Endothelial cell of umbilical vein (primary cell): ENCODE results near the gene ZNF850. TPM values are rescaled to one million over a fixed set of nuclear protein-coding genes. Genes with fewer than 3 reads are reported as not detected.

Experiments used
- Bru-seq: library from RNA; stranded (reverse); fragments of 400-500 nt; gene quantifications from one replicate; lab custom pipeline; 2021; lab: Mats Ljungman, UMichigan
- BruChase-seq, 2 experiments: library from RNA; stranded (reverse); fragments of 400-500 nt; gene quantifications; one replicate each; lab custom pipeline; 2021; lab: Mats Ljungman, UMichigan
- BruUV-seq: library from RNA; stranded (reverse); fragments of 400-500 nt; replicated peaks from 2 replicates; lab custom pipeline; 2021; lab: Mats Ljungman, UMichigan
- CTCF ChIA-PET: fragments of 300-600, 350-600 bp; sonication (Branson Sonifier 250); formaldehyde crosslinking; loops from one replicate; lab custom pipeline; 2021; ENCODE audit warnings: antibody characterized with exemption, inconsistent platforms; lab: Charles Lee
- POLR2A ChIA-PET: fragments of 300-600, 350-600 bp; sonication (Branson Sonifier 250); formaldehyde crosslinking; loops from one replicate; lab custom pipeline; 2021; ENCODE audit warnings: antibody characterized with exemption, inconsistent platforms; lab: Charles Lee
- DNase-seq: peaks from one replicate; pipeline ENCODE4 v3.0.0-alpha.2; 2011; ENCODE audit warnings: low read depth, low spot score
- FAIRE-seq: peaks from 2 replicates; lab custom pipeline; 2011; peaks lifted over from hg19 to GRCh38; lab: Jason Lieb, UNC
- H2AFZ ChIP-seq: 2 replicates; pipeline ENCODE4 v1.6.0; 2012; ENCODE audit warnings: low read depth, low read length, control low read depth, inconsistent platforms
- H3K27ac ChIP-seq: 2 replicates; pipeline ENCODE4 v1.5.1; 2011; ENCODE audit warnings: low read depth, mild to moderate bottlenecking, control low read depth, low read length, moderate library complexity; ENCODE audit not compliant: insufficient read depth
- H3K27me3 ChIP-seq, 2 experiments: 2 replicates each; pipeline versions ENCODE4 v1.6.0 to v1.6.1; 2011; ENCODE audit warnings: low read length in 2 of 2, mixed read lengths in 1 of 2; ENCODE audit not compliant: control insufficient read depth in 2 of 2, insufficient read depth in 2 of 2
- H3K36me3 ChIP-seq, 2 experiments: 2 replicates in 1 of 2; 3 replicates in 1 of 2; pipeline ENCODE4 v1.5.1; 2011; ENCODE audit warnings: low read length in 2 of 2, mild to moderate bottlenecking in 1 of 2, moderate library complexity in 1 of 2; ENCODE audit not compliant: control insufficient read depth in 2 of 2, insufficient read depth in 2 of 2; ENCODE audit errors: extremely low read depth in 1 of 2
- H3K4me1 ChIP-seq: 3 replicates; pipeline ENCODE4 v1.5.1; 2011; ENCODE audit warnings: mild to moderate bottlenecking, low read length; ENCODE audit not compliant: control insufficient read depth, insufficient read depth; ENCODE audit errors: extremely low read depth
- H3K4me2 ChIP-seq: 2 replicates; pipeline ENCODE4 v1.6.1; 2011; ENCODE audit warnings: low read length, control low read depth, mixed read lengths; ENCODE audit not compliant: insufficient read depth
- H3K4me3 ChIP-seq, 3 experiments: fragments of 200-600 bp in 1 of 3; sonication (generic), shearing (Covaris generic) in 1 of 3; replicated peaks in 1 of 3; 2 replicates each; pipeline ENCODE4 v1.5.1; 2011 to 2016; ENCODE audit warnings: control low read depth in 3 of 3, low read length in 3 of 3, mild to moderate bottlenecking in 2 of 3, inconsistent platforms in 1 of 3, low read depth in 1 of 3, moderate library complexity in 1 of 3; ENCODE audit not compliant: insufficient read depth in 1 of 3
- H3K79me2 ChIP-seq: 2 replicates; pipeline ENCODE4 v1.6.0; 2012; ENCODE audit warnings: low read length, inconsistent platforms; ENCODE audit not compliant: control insufficient read depth, insufficient read depth
- H3K9ac ChIP-seq: replicated peaks from 2 replicates; pipeline ENCODE3; 2011; ENCODE audit warnings: low read length, control low read depth; ENCODE audit not compliant: insufficient read depth; ENCODE audit errors: extremely low read depth
- H3K9me1 ChIP-seq: replicated peaks from 3 replicates; pipeline ENCODE4 v1.6.0; 2011; ENCODE audit warnings: mild to moderate bottlenecking, low read length; ENCODE audit not compliant: control insufficient read depth, insufficient read depth; ENCODE audit errors: extremely low read depth
- H3K9me3 ChIP-seq: replicated peaks from 2 replicates; pipeline ENCODE4 v1.5.1; 2012; ENCODE audit warnings: low read length, inconsistent platforms; ENCODE audit not compliant: control insufficient read depth, insufficient read depth
- H4K20me1 ChIP-seq: replicated peaks from 2 replicates; pipeline ENCODE3; 2011; ENCODE audit warnings: mild to moderate bottlenecking, low read length; ENCODE audit not compliant: control insufficient read depth, insufficient read depth; ENCODE audit errors: extremely low read depth
- CTCF ChIP-seq, 2 donors: IDR thresholded peaks; 1 replicate in 1 of 2; 2 replicates in 1 of 2; pipeline ENCODE4 v1.5.1; 2011; ENCODE audit warnings: low read length in 2 of 2, mild to moderate bottlenecking in 2 of 2, moderate library complexity in 2 of 2, control low read depth in 1 of 2, inconsistent platforms in 1 of 2, low read depth in 1 of 2; ENCODE audit not compliant: insufficient read depth in 1 of 2; ENCODE audit errors: extremely low read depth in 1 of 2
- GATA2 ChIP-seq: IDR thresholded peaks from 2 replicates; pipeline ENCODE4 v1.7.0; 2011; ENCODE audit warnings: low read depth, mild to moderate bottlenecking, moderate library complexity, mixed read lengths, low read length; ENCODE audit not compliant: insufficient read length, insufficient read depth
- MAX ChIP-seq: IDR thresholded peaks from 2 replicates; pipeline ENCODE4 v1.6.1; 2011; ENCODE audit not compliant: insufficient read depth, insufficient read length
- POLR2AphosphoS5 ChIP-seq: IDR thresholded peaks from 2 replicates; pipeline ENCODE4 v1.6.1; 2012; ENCODE audit warnings: low read depth, mild to moderate bottlenecking, control low read depth, low read length, moderate library complexity; ENCODE audit not compliant: insufficient read depth
- dilution Hi-C: fragments of 300-500 bp; cut with MboI; formaldehyde crosslinking; loops from one replicate; pipeline ENCODE4 v1.15.0; 2019; ENCODE audit warnings: low sequenced_read_pairs; ENCODE audit not compliant: extremely low pct_ligation_motif_present
- intact Hi-C: fragments of 100-400 bp; cut with micrococcal nuclease; formaldehyde crosslinking; loops from one replicate; pipeline ENCODE4 v1.10.0; 2022
- long read RNA-seq: library from polyadenylated mRNA; stranded (forward); transcript quantifications from one replicate; pipeline ENCODE4 v2.0.0, GENCODE V29; 2021
- polyA minus RNA-seq, 3 experiments: library from RNA; depleted of rRNA, polyadenylated mRNA; stranded (reverse); fragments of >200 nt; gene quantifications; 1 replicate in 1 of 3; 2 replicates in 2 of 3; pipeline ENCODE4 v1.2.3, GENCODE V29; 2011
- polyA plus RNA-seq, 4 experiments: library from polyadenylated mRNA; depleted of rRNA in 3 of 4; stranded (reverse) in 3 of 4; unstranded in 1 of 4; fragments of >200 nt; gene quantifications; 2 replicates each; pipeline versions ENCODE4 v1.2.1 to v1.2.3, GENCODE V29; 2011 to 2012; ENCODE audit warnings: missing spikeins in 1 of 4
- total RNA-seq: library from RNA; stranded (reverse); gene quantifications from 2 replicates; pipeline ENCODE4 v1.2.3, GENCODE V29; 2021

The ZNF850 gene
- total RNA-seq (3.6 and 4.5 TPM in 2 replicates), polyA plus RNA-seq (0.84 and 0.98 TPM in 2 replicates), polyA minus RNA-seq (4.6 and 5.8 TPM in 2 replicates), Bru-seq, nascent RNA (percentile 53 among the genes with signal in this experiment), BruChase-seq, experiment 1, labeled RNA remaining after a 6-hour chase (percentile 44 among the genes with signal in this experiment), BruChase-seq, experiment 2, labeled RNA remaining after a 2-hour chase (percentile 45 among the genes with signal in this experiment)
- 1.0 and 1.4 TPM in 2 replicates for polyA plus RNA-seq (2011; cell fraction: cytosol; rRNA removed)
- 2.0 and 3.1 TPM in 2 replicates for polyA plus RNA-seq (2011; cell fraction: nucleus; rRNA removed)
- 0.82 and 0.92 TPM in 2 replicates for polyA plus RNA-seq (2012)
- not detected for polyA minus RNA-seq (2011; cell fraction: cytosol; rRNA and poly(A)+ RNA removed)
- polyA minus RNA-seq (2011; cell fraction: nucleus; rRNA and poly(A)+ RNA removed): 3.7 and 3.9 TPM in 2 replicates
- long read RNA-seq: 0 reads

DNA sequence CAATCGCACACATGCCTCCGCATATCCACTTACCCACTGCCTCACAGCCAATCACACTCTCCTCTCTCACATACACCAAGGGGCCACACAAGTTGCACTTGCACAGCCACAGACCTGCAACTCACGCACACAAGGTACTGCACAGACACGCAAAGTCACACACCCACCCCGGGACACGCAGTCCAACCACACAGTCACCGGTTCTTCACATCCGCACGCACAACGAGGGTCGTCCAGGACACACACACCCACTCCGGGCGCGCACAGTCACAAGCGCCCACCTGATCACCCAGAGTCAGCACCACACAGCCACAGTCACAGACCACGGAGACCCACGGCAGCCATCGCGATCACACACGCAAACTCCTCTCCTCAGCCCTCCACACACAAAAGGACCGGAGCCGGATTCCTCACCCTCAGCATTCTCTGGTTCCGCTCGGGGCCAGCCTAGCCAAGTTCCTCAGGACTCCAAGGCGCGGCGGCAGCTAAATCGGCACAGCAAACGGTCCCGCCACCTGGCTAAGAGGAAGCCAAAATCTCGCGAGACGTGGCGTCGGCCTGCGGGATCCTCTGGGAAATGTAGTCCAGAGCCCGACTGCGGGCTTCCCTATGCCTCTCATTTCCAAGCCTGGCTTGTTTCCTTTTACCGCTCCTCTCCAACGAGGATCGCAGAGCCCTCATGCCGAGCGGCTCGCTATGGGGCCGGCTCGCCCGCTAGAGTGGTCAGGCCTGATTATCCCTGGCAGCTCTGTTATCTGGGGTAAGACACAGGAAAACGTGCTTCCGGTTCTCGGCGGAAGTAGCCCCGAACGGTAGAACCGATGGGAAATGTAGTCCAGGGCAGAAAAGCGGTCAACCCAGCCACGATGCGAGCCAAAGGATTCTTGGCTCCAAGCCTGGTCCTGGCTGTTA is at the start of gene ZNF850:
Gene ZNF850 (minus strand): TSS at position 497 of the 912 bp plus-strand sequence. CDS start 10,201 bp downstream, outside the sequence.
- Histone ChIP-seq H3K9me3 (no peaks in the 10 kb centered on the region), H3K4me3 (peak within 1 kb of the TSS; percentile 31 to 76 (median 40)), H3K9me1 (no peaks in the 10 kb centered on the region), H2AFZ (peak within 1 kb of the TSS; percentile 93), H3K27ac (peak within 1 kb of the TSS; percentile 33), H3K9ac (peak within 1 kb of the TSS; percentile 45), H4K20me1 (no peaks in the 10 kb centered on the region), H3K36me3 (no peaks in the 10 kb centered on the region), H3K4me1 (peaks cover 11% of the 10 kb centered on the region), H3K27me3 (no peaks in the 10 kb centered on the region), H3K4me2 (peak within 1 kb of the TSS; percentile 77), H3K79me2 (peaks cover 10% of the 10 kb centered on the region)
- DNase-seq (peak; percentile 92), FAIRE-seq (peak; percentile 92)
- dilution Hi-C loops: no loop called here
- BruUV-seq: TSS peak; percentile 69
- intact Hi-C loops: loop anchor here (1.0 to 10.0 kb wide), 7 partner anchors 25 to 695 kb away; partner anchors contain the start of genes ZNF146, ZNF260, ZNF345 and ZNF565
- ChIA-PET CTCF (no interaction called here), POLR2A (no interaction called here)
- TF ChIP-seq CTCF (IDR thresholded peaks at IDR 0.05; ENCODE audit: extremely low read depth in 1 of 2, insufficient read depth in 1 of 2, low read depth in 1 of 2, low read length in 2 of 2) (no peak), POLR2AphosphoS5 (peak; percentile 17), MAX (no peak), GATA2 (no peak)
